Hepatocyte (in vitro differentiated cells): ENCODE results near the gene ZBED1.

Experiments used
- EZH2 ChIP-seq: fragments of 200-600 bp; sonication (generic); IDR thresholded peaks from 2 replicates; pipeline ENCODE4 v1.6.1; 2016; ENCODE audit warnings: antibody characterized with exemption, mild to moderate bottlenecking, borderline replicate concordance
- EZH2phosphoT487 ChIP-seq: fragments of 200-600 bp; sonication (generic); IDR thresholded peaks from one replicate; pipeline ENCODE4 v1.6.1; 2018; ENCODE audit warnings: antibody characterized with exemption, mild to moderate bottlenecking, low read depth, moderate library complexity; ENCODE audit not compliant: unreplicated experiment, severe bottlenecking
- TF ChIP-seq, protein P1 (sequence below): fragments of 200-600 bp; sonication (generic); IDR thresholded peaks from 2 replicates; pipeline ENCODE4 v1.5.1; 2016; ENCODE audit warnings: antibody characterized with exemption, mild to moderate bottlenecking; ENCODE audit not compliant: poor library complexity

DNA sequence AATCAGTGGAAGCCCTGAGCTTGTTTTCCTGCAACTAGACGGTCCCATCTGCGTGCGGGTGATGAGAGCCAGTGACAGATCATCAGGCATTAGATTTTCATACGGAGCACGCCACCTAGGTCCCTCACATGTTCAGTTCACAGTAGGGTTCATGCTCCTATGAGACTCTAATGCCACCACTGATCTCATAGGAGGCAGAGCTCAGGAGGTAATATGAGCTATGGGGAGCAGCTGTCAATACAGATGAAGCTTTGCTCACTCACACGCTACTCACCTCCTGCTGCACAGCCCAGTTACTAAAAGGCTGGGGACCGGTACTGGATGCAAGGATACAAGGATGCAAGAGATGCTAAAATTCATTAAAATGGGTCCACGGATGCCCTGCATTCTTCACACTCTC, 61.2 kb downstream of the ZBED1 start:
- TF ChIP-seq, protein P1, sequence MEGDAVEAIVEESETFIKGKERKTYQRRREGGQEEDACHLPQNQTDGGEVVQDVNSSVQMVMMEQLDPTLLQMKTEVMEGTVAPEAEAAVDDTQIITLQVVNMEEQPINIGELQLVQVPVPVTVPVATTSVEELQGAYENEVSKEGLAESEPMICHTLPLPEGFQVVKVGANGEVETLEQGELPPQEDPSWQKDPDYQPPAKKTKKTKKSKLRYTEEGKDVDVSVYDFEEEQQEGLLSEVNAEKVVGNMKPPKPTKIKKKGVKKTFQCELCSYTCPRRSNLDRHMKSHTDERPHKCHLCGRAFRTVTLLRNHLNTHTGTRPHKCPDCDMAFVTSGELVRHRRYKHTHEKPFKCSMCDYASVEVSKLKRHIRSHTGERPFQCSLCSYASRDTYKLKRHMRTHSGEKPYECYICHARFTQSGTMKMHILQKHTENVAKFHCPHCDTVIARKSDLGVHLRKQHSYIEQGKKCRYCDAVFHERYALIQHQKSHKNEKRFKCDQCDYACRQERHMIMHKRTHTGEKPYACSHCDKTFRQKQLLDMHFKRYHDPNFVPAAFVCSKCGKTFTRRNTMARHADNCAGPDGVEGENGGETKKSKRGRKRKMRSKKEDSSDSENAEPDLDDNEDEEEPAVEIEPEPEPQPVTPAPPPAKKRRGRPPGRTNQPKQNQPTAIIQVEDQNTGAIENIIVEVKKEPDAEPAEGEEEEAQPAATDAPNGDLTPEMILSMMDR = no peak
- TF ChIP-seq EZH2phosphoT487 (no peak), EZH2 (no peak)
